ENCODE results near the gene CAMK2D.

The CAMK2D gene

GRCh38 chr4:113513382-113513781 lies 248.2 kb downstream of the CAMK2D start:
- no peak for FAIRE-seq

GRCh38 chr4:113512880-113513279 lies 248.7 kb downstream of the CAMK2D start:
- FAIRE-seq: no peak

GRCh38 chr4:113511944-113512343 lies 249.6 kb downstream of the CAMK2D start:
- FAIRE-seq: no peak

GRCh38 chr4:113509851-113510250 lies 251.7 kb downstream of the CAMK2D start:
- FAIRE-seq: no peak

- FAIRE-seq: no peak
Measured at GRCh38 chr4:113505044-113505443, 256.5 kb downstream of the CAMK2D start.

- FAIRE-seq: no peak
Measured at GRCh38 chr4:113504422-113504821, 257.1 kb downstream of the CAMK2D start.

GRCh38 chr4:113503691-113504090 lies 257.8 kb downstream of the CAMK2D start:
- FAIRE-seq: no peak

GRCh38 chr4:113502906-113503305 lies 258.6 kb downstream of the CAMK2D start:
- FAIRE-seq: no peak

- FAIRE-seq: peak; percentile 62
Measured at GRCh38 chr4:113502476-113502875, 259.1 kb downstream of the CAMK2D start.

- no peak for FAIRE-seq
Measured at GRCh38 chr4:113500424-113500823, 261.1 kb downstream of the CAMK2D start.

GRCh38 chr4:113499696-113500095 lies 261.8 kb downstream of the CAMK2D start:
- no peak for FAIRE-seq

- no peak for FAIRE-seq
Measured at GRCh38 chr4:113499166-113499565, 262.4 kb downstream of the CAMK2D start.

- FAIRE-seq: no peak
Measured at GRCh38 chr4:113497154-113497884, 264.2 kb downstream of the CAMK2D start.

- peak; percentile 83 for FAIRE-seq
Measured at GRCh38 chr4:113496698-113497097, 264.8 kb downstream of the CAMK2D start.

GRCh38 chr4:113495790-113496189 lies 265.7 kb downstream of the CAMK2D start:
- FAIRE-seq: no peak

- no peak for FAIRE-seq
Measured at GRCh38 chr4:113483131-113483530, 278.4 kb downstream of the CAMK2D start.

GRCh38 chr4:113482325-113482724 lies 279.2 kb downstream of the CAMK2D start:
- FAIRE-seq: no peak

- no peak for FAIRE-seq
Measured at GRCh38 chr4:113481820-113482219, 279.7 kb downstream of the CAMK2D start.

GRCh38 chr4:113480109-113480508 lies 281.4 kb downstream of the CAMK2D start:
- no peak for FAIRE-seq

- no peak for FAIRE-seq
Measured at GRCh38 chr4:113478032-113478431, 283.5 kb downstream of the CAMK2D start.

- FAIRE-seq: no peak
Measured at GRCh38 chr4:113476800-113477199, 284.7 kb downstream of the CAMK2D start.

- FAIRE-seq: no peak
Measured at GRCh38 chr4:113474017-113474416, 287.5 kb downstream of the CAMK2D start.

- FAIRE-seq: no peak
Measured at GRCh38 chr4:113472864-113473263, 288.7 kb downstream of the CAMK2D start.

GRCh38 chr4:113471146-113471860 lies 290.2 kb downstream of the CAMK2D start:
- no peak for FAIRE-seq
